CD4-positive, alpha-beta T cell treated with Interleukin-1 beta for 1 hour (primary cell): Measurements from ENCODE around the gene MRM2.

Experiments
- DNase-seq, 2 donors: peaks; one replicate each; pipeline ENCODE4 v3.0.0-alpha.2; 2020 to 2022

MRM2 gene

DNA sequence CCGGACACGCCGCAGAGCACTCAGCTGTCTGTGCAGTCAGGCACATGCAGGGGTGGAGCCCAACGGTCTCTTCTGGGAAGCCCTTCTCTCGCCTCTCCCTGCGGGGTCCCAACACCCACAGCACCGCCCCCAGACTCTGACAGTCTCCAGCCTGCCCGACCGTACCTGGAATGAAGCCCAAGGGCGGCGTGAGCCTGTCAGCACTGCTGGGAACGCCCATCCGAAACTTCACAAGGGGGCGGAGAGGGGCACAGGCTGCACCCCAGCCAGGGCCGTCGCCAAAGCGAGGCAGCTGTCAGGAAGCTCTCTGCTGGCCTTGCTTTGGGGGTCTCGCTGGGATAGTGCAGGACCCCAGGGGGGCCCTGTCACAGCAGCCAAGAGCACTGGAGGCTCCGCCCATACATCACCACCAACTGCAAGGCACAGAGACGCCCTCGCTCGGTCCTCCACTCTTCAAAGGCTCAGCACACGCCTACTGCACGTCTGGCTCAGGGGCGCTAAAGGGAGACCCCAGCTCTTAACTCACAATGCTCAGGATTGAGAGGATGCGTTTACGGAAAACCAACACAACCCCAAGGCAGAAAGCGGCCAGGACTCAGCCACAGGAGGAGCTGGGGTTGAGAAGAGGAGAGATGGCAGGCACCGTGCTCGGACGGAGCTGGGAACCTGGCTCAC is 40.2 kb downstream of the MRM2 start:
- DNase-seq: no peak

DNA sequence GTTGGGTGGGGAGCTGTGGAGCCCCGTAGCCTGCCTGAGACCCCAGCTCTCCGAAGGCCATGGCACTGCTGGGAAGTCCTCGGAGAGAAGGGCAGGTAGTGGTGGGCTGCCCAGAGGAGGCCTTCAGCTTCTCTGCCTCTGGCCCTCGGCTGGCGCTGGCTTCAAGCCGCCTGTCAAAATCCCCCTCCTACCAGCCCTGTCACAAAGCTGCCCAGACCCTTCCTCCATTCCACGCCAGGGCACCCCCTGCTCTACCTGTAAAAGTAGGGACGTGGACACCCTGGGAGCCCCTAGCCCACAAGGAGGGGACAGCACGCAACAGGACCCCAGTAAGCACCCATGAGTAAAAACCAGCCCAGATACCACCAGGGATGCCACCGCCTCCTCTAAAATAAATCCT is 40.9 kb downstream of the MRM2 start:
- no peak for DNase-seq

DNA sequence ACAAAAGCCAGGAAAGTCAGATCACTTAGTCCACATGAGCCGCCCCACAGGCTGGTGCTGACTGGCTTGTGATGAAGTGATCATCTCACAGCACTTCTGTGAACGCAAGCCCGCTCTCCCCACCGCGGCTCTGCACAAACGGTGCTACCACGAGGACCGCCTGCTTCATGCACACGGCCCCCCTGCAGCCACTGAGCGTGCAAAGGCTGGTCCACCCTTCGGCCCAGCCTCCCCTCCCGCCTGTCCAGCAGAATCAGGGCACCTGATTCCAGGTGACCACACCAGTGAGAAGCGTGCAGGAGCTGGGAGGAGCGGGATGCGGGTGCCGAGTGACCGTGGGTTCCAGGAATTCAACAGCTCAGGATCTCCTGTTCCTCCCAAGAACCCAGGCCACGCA is 41.4 kb downstream of the MRM2 start:
- no peak for DNase-seq

DNA sequence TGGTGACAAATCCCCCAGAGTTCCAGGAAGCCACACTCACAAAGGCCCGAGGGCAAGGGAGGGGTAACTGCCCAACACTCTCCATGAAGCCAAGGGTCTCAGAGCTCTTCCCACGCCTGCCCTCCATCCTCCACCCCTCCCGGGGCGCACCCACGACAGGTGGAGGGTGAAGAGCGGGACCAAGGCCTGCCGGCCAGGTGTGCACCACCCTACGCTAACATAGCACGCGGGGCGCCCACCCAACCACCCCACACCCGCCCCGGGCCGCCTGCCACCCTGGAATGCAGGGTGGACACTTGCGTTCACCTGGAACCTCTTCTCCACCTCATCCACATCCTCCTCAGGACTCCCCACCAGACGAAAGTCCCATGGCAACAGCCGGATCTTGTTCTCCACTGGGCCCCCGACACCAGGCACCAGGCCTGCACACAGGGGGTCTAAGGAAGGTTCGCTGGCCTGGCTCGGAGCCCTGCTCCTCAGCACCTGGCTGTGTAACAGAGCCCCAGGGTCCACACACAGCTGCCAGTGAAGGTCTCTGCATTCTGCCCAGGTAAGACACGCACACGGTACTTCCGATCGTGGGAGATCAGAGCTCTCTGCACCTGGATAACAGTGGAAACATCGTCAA is 41.9 kb downstream of the MRM2 start:
- DNase-seq: no peak

DNA sequence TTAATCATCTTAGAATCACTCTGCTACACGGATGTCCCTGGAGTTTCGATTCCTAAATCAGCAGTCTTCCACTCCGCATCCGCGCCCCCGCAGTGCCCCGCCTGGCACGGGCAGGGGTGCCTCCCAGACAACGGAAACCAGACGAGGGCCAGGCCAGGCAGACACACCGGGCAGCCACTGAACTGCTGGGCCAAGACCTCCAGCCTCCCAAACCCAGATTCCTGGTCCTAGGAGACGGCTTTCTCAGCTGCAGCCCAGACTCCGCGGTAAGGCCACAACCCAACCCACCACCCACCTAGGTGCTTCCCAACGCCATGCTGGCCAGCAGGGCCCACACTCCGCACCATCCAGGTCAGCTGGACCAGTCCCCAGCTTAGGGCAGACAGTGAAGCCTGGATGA is 42.5 kb downstream of the MRM2 start:
- no peak for DNase-seq

DNA sequence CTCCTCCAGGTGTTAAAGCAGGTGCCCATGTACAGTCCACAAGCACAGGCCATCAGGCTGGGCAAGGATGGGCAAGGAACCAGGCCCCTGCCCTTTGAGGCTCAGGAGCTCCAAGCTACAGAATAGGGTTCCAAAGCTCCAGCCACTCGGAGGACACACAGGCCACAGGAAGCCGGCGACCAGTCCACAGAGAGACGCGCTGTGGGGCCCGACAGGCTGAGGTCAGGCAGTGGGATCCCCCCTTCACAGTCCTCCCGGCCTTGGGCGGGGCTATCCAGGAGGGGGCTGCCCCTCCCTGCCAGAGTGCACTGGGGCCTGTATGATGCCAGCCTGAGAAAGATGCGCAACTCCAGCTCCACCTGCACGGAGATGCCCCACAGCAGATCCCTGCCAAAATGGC is 43.2 kb downstream of the MRM2 start:
- DNase-seq: no peak

DNA sequence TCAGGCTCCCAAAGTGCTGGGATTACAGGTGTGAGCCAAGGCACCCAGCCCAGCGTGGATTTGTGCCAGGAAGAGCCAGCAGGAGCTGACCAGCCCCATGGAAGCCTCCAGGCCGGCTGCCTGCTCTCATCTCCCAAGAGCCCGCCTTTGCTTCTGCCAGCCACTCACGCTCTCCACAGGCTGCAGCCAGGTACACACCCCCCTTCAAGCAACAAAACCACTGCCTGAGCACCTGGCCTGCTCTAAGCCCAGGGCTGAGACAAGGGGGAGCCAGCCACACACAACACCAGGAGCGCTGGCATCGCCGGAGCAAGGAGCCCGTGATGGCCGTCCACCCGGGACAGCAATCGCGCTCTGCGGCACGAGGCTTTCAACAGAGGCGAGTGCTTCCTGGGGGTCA is 43.8 kb downstream of the MRM2 start:
- no peak for DNase-seq

DNA sequence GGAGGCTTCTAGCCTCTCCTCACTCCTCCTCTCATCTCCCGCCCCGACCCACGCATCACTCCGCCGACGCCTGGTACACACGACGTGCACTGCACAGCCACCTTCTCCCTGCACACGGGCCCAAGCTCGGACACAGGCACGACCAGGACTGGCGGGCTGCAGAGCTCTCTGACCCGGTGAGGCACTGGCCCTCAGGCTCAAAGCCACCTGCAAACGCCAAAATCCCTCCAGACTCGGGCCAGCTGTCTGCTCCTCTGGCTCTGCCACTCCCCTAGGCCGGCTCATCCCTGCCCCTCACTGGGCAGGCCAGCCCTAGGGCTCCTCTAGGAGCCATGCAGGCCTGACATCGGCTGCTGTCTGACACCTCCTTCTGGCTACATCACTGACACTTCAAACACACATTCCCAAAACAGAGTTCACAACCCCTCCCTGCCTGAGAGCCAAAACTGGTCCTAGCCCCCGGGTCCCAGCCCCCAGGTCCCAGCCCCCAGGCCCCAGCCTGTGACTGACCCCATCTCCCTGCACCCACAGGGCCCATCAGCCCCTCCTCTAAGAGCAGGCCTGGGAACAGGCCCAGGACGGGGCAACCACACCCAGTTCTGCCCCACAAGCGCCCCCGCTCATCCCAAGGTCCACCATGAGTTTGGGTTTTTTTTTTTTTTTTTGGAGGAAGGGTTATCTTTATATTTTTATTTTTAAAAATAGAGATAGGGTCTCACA is 44.4 kb downstream of the MRM2 start:
- no peak for DNase-seq

- no peak for DNase-seq
These were observed 45.3 kb downstream of the MRM2 start for GRCh38 chr7:2196381-2197378.

DNA sequence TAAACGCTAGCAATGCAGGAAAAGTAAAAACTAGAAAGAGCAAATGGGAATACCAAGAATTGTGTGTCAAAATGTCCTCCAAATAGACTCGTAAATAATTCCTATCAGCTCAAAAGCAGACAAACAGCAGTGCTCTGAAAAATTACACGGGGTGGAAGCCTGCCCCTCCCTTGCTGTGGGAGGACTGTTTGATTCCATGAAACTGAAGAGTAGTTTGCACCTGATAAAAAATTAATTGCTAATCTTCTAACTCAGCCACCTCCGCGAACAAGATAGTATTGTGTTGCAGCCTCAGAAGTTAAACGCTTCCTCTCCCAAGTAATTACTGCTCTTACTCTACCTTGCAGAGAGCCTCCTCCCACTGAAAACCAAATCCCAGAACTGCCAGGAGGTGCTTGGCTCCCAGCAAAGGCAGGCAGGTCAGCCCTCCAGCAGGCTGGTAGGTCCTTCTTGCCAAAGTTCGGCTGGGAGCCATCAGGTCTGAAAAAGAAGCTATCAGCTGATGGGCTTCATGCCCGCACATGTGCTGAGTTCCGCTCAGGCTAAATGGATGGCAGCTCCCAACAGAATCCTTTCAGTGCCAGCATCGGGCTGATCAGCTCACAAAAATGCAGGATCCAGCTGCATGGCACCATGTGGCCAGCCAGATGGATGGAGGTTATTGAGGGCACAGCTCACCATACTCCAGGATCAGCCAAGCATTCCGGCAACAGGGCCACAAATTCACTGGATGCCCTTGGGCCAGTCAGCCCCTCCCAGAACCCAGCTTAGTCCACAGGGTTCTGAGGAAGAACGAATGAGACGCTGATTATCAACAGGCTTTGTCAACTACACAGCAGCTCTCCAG is 46.4 kb downstream of the MRM2 start:
- no peak for DNase-seq

DNA sequence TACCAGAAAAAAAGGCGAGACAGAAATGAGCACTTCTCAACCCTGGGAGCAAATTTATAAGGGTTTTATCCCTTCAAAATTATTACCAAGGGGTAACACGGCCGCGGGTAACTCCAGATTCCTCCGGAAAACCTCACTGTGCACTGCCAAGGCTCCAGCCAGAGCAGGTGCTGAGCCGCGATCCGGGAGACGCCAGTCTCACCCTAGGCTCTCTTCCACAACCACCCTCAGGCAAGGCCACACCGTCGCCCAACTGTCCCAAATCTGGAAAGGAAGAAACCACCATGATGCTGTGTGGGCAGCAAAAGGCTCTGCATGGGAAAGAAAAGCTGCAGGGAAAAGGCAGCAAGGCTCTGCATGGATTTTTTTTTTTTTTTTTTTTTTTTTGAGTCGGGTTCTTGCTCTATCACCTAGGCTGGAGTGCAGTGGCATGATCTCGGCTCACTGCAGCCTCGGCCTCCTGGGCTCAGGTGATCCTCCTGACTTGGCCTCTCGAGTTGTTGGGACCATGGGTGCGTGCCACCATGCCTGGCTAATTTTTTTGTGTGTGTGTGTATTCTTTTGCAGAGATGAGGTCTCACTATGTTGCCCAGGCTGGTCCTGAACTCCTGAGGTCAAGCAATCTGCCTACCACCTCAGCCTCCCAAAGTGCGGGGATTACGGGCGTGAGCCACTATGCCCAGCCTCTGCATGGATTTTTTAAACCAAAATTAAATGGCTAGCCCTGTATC is 48.3 kb downstream of the MRM2 start:
- DNase-seq: no peak

- no peak for DNase-seq
These were observed 49.0 kb downstream of the MRM2 start for GRCh38 chr7:2192831-2193534.

GRCh38 chr7:2191016-2191415 is 51.0 kb downstream of the MRM2 start:
- no peak for DNase-seq

GRCh38 chr7:2190531-2190930 is 51.5 kb downstream of the MRM2 start:
- DNase-seq: no peak

- DNase-seq: no peak
These were observed 55.8 kb downstream of the MRM2 start for GRCh38 chr7:2186166-2186565.

- DNase-seq: no peak
These were observed 56.3 kb downstream of the MRM2 start for GRCh38 chr7:2185715-2186114.
